Gastroesophageal sphincter (tissue), 3 donors: Measurements from ENCODE around the gene KRTAP1-1.

Experiments
- EP300 ChIP-seq: sonication (generic); formaldehyde crosslinking; IDR thresholded peaks from one replicate; pipeline ENCODE4 v1.6.1; 2017; ENCODE audit warnings: antibody characterized with exemption, mild to moderate bottlenecking
- POLR2A ChIP-seq, 2 donors: fragments of 450-650 bp; IDR thresholded peaks; one replicate each; pipeline ENCODE4 v1.6.1; 2017; ENCODE audit warnings: antibody characterized with exemption in 2 of 2, mild to moderate bottlenecking in 2 of 2, moderate library complexity in 1 of 2
- TF ChIP-seq, protein P1 (sequence below), 4 experiments: fragments of 200-600 bp in 2 of 4; fragments of 450-650 bp in 2 of 4; sonication (generic) in 1 of 4; IDR thresholded peaks; one replicate each; pipeline ENCODE4 v1.5.1; 2017 to 2019; ENCODE audit warnings: antibody characterized with exemption in 4 of 4, mild to moderate bottlenecking in 2 of 4, moderate library complexity in 2 of 4

DNA sequence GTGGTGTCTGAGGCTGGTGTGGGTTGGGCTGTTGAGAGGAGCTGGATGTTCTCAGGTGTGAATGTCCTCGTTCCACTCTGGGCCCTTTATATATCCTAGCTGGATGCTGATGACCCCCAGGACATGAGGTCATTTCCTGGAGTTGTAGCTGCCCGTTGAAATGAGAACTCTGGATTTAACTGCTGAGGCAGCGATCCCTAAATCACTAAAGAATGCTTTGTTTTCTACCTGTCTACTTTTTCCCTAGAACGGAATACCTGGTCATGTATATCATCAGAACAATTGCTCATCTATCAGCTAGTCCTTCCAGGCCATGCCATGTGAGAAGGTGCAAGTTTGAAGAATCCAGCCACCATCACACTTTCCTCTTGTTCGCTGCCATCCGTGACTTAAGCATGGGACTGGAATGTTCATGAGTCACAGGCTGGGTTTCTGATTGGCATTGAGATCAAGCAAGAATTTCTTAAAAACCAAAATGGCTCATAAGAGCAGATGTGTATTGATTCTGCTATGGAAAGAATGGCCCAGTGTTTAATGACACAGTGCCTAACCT lies 18.9 kb upstream of the KRTAP1-1 start, which contains the start of gene KRTAP2-3:
- TF ChIP-seq EP300 (no peak), POLR2A (IDR thresholded peaks at IDR 0.05) (no peak)
- TF ChIP-seq, protein P1, sequence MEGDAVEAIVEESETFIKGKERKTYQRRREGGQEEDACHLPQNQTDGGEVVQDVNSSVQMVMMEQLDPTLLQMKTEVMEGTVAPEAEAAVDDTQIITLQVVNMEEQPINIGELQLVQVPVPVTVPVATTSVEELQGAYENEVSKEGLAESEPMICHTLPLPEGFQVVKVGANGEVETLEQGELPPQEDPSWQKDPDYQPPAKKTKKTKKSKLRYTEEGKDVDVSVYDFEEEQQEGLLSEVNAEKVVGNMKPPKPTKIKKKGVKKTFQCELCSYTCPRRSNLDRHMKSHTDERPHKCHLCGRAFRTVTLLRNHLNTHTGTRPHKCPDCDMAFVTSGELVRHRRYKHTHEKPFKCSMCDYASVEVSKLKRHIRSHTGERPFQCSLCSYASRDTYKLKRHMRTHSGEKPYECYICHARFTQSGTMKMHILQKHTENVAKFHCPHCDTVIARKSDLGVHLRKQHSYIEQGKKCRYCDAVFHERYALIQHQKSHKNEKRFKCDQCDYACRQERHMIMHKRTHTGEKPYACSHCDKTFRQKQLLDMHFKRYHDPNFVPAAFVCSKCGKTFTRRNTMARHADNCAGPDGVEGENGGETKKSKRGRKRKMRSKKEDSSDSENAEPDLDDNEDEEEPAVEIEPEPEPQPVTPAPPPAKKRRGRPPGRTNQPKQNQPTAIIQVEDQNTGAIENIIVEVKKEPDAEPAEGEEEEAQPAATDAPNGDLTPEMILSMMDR (IDR thresholded peaks at IDR 0.05), result no peak
